ENCODE data around the gene ST6GALNAC6. TPM values are rescaled to one million over a fixed set of nuclear protein-coding genes. Genes with fewer than 3 reads are reported as not detected.
A peak's percentile ranks its signal among the peaks of the same experiment; 100 is the strongest.

The ST6GALNAC6 gene
- total and polyA plus RNA-seq, 10 of the 15 experiments (the other 5 are each of a cell fraction or from before 2014, with no cell fraction given): 0.40 to 27.0 (median 16.8) TPM

DNA sequence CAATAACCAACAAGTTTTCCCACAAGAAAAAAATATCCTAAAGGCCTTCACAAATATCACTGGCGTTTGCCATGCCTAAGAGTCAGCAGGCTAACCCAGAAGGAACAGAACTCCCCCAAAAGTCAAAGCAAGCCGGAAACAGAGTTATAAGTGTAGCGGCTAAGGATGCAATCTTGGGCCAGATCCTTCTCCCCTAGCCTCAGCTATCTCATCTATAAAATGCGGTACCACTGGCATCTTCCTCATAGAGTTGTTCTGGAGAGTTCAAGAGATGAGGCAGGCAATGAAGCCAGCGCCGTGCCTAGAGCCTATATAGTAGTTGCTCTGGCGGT lies 37.6 kb upstream of the ST6GALNAC6 start:
- Histone ChIP-seq H2AFZ (ENCODE audit: control insufficient read depth, low read depth, low read length) (peak overlapping the region; percentile 90), H3K27ac (ENCODE audit: control insufficient read depth, insufficient read depth) (peak overlapping the region; percentile 88), H3K27me3 (replicated peaks in 1 of 2; ENCODE audit: control insufficient read depth in 2 of 2, insufficient read depth in 2 of 2, low read length in 1 of 2) (no peaks in the 10 kb centered on the region), H3K9me3 (replicated peaks; ENCODE audit: control insufficient read depth, insufficient read depth, low read length) (no peaks in the 10 kb centered on the region), H3K36me3 (ENCODE audit: control insufficient read depth in 2 of 2, insufficient read depth in 2 of 2, low read length in 1 of 2) (peaks cover 0 to 3% of the 10 kb centered on the region in 2 experiments; a peak in 2 of 4 replicates), H4K20me1 (ENCODE audit: control insufficient read depth, insufficient read depth) (no peaks in the 10 kb centered on the region), H3K4me3 (peak overlapping the region; percentile 95), H3K4me2 (ENCODE audit: control insufficient read depth, insufficient read depth) (peak overlapping the region; percentile 95), H3K79me2 (ENCODE audit: control insufficient read depth, insufficient read depth, low read length) (peaks cover 22% of the 10 kb centered on the region), H3K4me1 (ENCODE audit: control insufficient read depth, insufficient read depth, low read length) (peaks cover 5% of the 10 kb centered on the region; the same call in 1 of the 2 replicates), H3K9ac (ENCODE audit: control insufficient read depth, insufficient read depth, low read length) (peak overlapping the region; percentile 92)
- 4% methylated on average over 7 of the region's 7 CpGs for WGBS (ENCODE audit: insufficient coverage, insufficient replicate concordance, low lambda C conversion rate, missing lambda C conversion rate)
- in situ Hi-C loops (cut with MboI) (no loop called here), intact Hi-C loops (cut with micrococcal nuclease; ENCODE audit: unreplicated experiment) (no loop called here)
- ATAC-seq: no peak
- BruUV-seq (replicated peaks): no TSS peak
- RAD21 ChIA-PET (ENCODE audit: unreplicated experiment): interaction anchor here (1.7 kb wide), 1 partner anchor 202 kb away, joined by 4 read pairs; the partner anchor contains the start of gene TOR2A
- SMC1A ChIA-PET (ENCODE audit: uncharacterized antibody, unreplicated experiment): no interaction called here
- CTCF ChIA-PET: interaction anchor here (1.1 to 1.4 kb wide), 3 partner anchors 16 to 202 kb away, joined by 3 to 5 read pairs (median 4); partner anchors contain the start of gene TOR2A
- FAIRE-seq: no peak
- POLR2A ChIA-PET: interaction anchor here (1.1 to 1.4 kb wide), 2 partner anchors 98 to 179 kb away, joined by 3 to 4 read pairs; no protein-coding TSS in a partner anchor
- no peak for DNase-seq (ENCODE audit: low read depth, low spot score)
- TF ChIP-seq, protein P1, sequence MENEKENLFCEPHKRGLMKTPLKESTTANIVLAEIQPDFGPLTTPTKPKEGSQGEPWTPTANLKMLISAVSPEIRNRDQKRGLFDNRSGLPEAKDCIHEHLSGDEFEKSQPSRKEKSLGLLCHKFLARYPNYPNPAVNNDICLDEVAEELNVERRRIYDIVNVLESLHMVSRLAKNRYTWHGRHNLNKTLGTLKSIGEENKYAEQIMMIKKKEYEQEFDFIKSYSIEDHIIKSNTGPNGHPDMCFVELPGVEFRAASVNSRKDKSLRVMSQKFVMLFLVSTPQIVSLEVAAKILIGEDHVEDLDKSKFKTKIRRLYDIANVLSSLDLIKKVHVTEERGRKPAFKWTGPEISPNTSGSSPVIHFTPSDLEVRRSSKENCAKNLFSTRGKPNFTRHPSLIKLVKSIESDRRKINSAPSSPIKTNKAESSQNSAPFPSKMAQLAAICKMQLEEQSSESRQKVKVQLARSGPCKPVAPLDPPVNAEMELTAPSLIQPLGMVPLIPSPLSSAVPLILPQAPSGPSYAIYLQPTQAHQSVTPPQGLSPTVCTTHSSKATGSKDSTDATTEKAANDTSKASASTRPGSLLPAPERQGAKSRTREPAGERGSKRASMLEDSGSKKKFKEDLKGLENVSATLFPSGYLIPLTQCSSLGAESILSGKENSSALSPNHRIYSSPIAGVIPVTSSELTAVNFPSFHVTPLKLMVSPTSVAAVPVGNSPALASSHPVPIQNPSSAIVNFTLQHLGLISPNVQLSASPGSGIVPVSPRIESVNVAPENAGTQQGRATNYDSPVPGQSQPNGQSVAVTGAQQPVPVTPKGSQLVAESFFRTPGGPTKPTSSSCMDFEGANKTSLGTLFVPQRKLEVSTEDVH (IDR thresholded peaks at IDR 0.05; ENCODE audit: low read depth, partially characterized antibody): no peak
- TF ChIP-seq ZNF274 (IDR thresholded peaks at IDR 0.05; ENCODE audit: insufficient read depth, insufficient read length) (no peak), BRCA1 (IDR thresholded peaks at IDR 0.05; ENCODE audit: low read depth, low read length) (no peak), NR2C2 (IDR thresholded peaks at IDR 0.05; ENCODE audit: borderline replicate concordance, control insufficient read depth, insufficient read length, low read depth) (no peak), POU2F2 (IDR thresholded peaks at IDR 0.05; ENCODE audit: borderline replicate concordance, low read depth, low read length) (no peak)
- TF ChIP-seq, protein P2, sequence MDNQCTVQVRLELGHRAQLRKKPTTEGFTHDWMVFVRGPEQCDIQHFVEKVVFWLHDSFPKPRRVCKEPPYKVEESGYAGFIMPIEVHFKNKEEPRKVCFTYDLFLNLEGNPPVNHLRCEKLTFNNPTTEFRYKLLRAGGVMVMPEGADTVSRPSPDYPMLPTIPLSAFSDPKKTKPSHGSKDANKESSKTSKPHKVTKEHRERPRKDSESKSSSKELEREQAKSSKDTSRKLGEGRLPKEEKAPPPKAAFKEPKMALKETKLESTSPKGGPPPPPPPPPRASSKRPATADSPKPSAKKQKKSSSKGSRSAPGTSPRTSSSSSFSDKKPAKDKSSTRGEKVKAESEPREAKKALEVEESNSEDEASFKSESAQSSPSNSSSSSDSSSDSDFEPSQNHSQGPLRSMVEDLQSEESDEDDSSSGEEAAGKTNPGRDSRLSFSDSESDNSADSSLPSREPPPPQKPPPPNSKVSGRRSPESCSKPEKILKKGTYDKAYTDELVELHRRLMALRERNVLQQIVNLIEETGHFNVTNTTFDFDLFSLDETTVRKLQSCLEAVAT (IDR thresholded peaks at IDR 0.05): no peak
- TF ChIP-seq, protein P3, sequence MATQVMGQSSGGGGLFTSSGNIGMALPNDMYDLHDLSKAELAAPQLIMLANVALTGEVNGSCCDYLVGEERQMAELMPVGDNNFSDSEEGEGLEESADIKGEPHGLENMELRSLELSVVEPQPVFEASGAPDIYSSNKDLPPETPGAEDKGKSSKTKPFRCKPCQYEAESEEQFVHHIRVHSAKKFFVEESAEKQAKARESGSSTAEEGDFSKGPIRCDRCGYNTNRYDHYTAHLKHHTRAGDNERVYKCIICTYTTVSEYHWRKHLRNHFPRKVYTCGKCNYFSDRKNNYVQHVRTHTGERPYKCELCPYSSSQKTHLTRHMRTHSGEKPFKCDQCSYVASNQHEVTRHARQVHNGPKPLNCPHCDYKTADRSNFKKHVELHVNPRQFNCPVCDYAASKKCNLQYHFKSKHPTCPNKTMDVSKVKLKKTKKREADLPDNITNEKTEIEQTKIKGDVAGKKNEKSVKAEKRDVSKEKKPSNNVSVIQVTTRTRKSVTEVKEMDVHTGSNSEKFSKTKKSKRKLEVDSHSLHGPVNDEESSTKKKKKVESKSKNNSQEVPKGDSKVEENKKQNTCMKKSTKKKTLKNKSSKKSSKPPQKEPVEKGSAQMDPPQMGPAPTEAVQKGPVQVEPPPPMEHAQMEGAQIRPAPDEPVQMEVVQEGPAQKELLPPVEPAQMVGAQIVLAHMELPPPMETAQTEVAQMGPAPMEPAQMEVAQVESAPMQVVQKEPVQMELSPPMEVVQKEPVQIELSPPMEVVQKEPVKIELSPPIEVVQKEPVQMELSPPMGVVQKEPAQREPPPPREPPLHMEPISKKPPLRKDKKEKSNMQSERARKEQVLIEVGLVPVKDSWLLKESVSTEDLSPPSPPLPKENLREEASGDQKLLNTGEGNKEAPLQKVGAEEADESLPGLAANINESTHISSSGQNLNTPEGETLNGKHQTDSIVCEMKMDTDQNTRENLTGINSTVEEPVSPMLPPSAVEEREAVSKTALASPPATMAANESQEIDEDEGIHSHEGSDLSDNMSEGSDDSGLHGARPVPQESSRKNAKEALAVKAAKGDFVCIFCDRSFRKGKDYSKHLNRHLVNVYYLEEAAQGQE (IDR thresholded peaks at IDR 0.05; ENCODE audit: low read depth, low read length): no peak
- TF ChIP-seq, protein P4, sequence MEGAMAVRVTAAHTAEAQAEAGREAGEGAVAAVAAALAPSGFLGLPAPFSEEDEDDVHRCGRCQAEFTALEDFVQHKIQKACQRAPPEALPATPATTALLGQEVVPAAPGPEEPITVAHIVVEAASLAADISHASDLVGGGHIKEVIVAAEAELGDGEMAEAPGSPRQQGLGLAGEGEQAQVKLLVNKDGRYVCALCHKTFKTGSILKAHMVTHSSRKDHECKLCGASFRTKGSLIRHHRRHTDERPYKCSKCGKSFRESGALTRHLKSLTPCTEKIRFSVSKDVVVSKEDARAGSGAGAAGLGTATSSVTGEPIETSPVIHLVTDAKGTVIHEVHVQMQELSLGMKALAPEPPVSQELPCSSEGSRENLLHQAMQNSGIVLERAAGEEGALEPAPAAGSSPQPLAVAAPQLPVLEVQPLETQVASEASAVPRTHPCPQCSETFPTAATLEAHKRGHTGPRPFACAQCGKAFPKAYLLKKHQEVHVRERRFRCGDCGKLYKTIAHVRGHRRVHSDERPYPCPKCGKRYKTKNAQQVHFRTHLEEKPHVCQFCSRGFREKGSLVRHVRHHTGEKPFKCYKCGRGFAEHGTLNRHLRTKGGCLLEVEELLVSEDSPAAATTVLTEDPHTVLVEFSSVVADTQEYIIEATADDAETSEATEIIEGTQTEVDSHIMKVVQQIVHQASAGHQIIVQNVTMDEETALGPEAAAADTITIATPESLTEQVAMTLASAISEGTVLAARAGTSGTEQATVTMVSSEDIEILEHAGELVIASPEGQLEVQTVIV (IDR thresholded peaks at IDR 0.05; ENCODE audit: borderline replicate concordance, partially characterized antibody): no peak
- TF ChIP-seq, protein P5, sequence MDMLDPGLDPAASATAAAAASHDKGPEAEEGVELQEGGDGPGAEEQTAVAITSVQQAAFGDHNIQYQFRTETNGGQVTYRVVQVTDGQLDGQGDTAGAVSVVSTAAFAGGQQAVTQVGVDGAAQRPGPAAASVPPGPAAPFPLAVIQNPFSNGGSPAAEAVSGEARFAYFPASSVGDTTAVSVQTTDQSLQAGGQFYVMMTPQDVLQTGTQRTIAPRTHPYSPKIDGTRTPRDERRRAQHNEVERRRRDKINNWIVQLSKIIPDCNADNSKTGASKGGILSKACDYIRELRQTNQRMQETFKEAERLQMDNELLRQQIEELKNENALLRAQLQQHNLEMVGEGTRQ (IDR thresholded peaks at IDR 0.05; ENCODE audit: borderline replicate concordance, low read depth, low read length): no peak
- TF ChIP-seq, protein P6, sequence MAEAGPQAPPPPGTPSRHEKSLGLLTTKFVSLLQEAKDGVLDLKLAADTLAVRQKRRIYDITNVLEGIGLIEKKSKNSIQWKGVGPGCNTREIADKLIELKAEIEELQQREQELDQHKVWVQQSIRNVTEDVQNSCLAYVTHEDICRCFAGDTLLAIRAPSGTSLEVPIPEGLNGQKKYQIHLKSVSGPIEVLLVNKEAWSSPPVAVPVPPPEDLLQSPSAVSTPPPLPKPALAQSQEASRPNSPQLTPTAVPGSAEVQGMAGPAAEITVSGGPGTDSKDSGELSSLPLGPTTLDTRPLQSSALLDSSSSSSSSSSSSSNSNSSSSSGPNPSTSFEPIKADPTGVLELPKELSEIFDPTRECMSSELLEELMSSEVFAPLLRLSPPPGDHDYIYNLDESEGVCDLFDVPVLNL (IDR thresholded peaks at IDR 0.05; ENCODE audit: low read depth, low read length): no peak

Data from GM12878 (cell line).